ENCODE results near the gene CEP95. TPM values are rescaled to one million over a fixed set of nuclear protein-coding genes. Genes with fewer than 3 reads are reported as not detected.

CEP95 gene
- total RNA-seq, 1 donor from 2014 or later, result 108 TPM

DNA sequence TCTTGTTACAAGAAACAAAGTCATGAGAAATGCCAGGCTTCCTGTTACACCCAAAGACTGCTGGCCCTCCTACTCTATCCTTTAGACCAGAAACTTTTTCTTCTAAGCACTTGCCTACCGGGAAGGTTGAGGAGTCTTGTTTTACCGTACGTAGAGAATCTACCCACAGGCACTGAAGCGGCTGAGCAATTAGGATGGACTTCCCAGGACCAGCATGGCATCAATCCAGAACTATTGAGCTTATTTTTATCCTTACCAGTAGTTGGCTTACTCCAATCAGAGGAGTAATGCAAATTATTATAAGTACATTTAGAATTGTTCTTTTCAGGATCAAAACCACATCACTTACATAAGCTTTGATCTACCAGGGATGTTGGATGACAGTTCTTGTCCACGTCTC is 25.6 kb downstream of the CEP95 start:
- no peak overlapping the region for H3K4me3 Mint-ChIP-seq (ENCODE audit: low read depth)
- H3K36me3 Mint-ChIP-seq (ENCODE audit: insufficient read depth), result peaks cover 23% of the 10 kb centered on the region
- TF ChIP-seq, protein P1, sequence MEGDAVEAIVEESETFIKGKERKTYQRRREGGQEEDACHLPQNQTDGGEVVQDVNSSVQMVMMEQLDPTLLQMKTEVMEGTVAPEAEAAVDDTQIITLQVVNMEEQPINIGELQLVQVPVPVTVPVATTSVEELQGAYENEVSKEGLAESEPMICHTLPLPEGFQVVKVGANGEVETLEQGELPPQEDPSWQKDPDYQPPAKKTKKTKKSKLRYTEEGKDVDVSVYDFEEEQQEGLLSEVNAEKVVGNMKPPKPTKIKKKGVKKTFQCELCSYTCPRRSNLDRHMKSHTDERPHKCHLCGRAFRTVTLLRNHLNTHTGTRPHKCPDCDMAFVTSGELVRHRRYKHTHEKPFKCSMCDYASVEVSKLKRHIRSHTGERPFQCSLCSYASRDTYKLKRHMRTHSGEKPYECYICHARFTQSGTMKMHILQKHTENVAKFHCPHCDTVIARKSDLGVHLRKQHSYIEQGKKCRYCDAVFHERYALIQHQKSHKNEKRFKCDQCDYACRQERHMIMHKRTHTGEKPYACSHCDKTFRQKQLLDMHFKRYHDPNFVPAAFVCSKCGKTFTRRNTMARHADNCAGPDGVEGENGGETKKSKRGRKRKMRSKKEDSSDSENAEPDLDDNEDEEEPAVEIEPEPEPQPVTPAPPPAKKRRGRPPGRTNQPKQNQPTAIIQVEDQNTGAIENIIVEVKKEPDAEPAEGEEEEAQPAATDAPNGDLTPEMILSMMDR (IDR thresholded peaks at IDR 0.05; ENCODE audit: unreplicated experiment), result no peak
- DNase-seq (ENCODE audit: low spot score, unreplicated experiment), result no peak
- no peaks in the 10 kb centered on the region for H3K9me3 Mint-ChIP-seq (ENCODE audit: low read depth)
- no peak overlapping the region for H3K27ac Mint-ChIP-seq
- H3K27me3 Mint-ChIP-seq, result no peaks in the 10 kb centered on the region
- H3K4me1 Mint-ChIP-seq (ENCODE audit: low read depth), result no peaks in the 10 kb centered on the region

DNA sequence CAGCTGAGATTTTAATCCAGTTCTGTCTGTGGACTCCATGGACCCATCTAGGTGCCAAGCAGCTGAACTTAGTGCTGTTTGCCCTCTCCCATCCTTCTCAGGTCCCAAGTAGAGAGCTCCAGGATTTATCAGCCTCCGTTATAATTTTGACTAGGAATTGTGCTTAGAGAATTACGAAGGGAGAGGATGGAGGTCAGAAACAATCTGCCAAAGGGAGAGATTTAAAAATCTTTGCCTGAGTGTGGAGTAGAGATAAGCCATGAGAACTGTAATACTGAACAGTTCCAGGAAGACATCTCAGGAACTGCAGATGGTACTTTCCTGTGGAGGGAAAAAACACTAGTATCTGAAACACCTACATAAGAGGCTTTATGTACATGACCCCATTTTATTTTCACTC is 27.0 kb downstream of the CEP95 start:
- H3K27me3 Mint-ChIP-seq, result no peaks in the 10 kb centered on the region
- TF ChIP-seq, protein P1 (IDR thresholded peaks at IDR 0.05; ENCODE audit: unreplicated experiment), result no peak
- H3K4me1 Mint-ChIP-seq (ENCODE audit: low read depth), result no peaks in the 10 kb centered on the region
- DNase-seq (ENCODE audit: low spot score, unreplicated experiment), result no peak
- peaks cover 26% of the 10 kb centered on the region for H3K36me3 Mint-ChIP-seq (ENCODE audit: insufficient read depth)
- H3K4me3 Mint-ChIP-seq (ENCODE audit: low read depth), result no peak overlapping the region
- peak overlapping the region; percentile 15 for H3K27ac Mint-ChIP-seq
- no peaks in the 10 kb centered on the region for H3K9me3 Mint-ChIP-seq (ENCODE audit: low read depth)

DNA sequence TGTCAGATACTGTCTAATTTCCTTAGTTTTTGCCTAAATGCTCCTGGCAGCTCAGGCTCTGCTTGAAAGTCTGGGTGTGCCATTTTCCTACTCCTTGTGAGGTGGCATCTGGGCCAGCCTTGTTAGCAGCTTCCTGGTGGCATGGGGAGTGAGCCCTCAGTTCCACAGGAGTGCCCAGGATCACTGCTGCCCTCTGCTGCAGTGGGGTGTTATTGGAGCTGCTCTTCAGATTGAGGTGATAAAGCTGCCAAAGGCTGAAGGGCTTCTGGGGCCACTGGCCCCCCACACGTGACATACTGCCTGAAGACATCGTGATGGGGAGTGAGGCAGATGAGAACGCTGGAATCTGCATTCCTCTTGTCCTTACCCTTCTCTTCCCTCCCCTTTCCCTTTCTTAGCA is 27.4 kb downstream of the CEP95 start:
- TF ChIP-seq, protein P1 (IDR thresholded peaks at IDR 0.05; ENCODE audit: unreplicated experiment), result no peak
- Mint-ChIP-seq H3K9me3 (ENCODE audit: low read depth) (no peaks in the 10 kb centered on the region), H3K4me1 (ENCODE audit: low read depth) (no peaks in the 10 kb centered on the region), H3K27me3 (no peaks in the 10 kb centered on the region), H3K27ac (peak overlapping the region; percentile 8), H3K36me3 (ENCODE audit: insufficient read depth) (peaks cover 25% of the 10 kb centered on the region), H3K4me3 (ENCODE audit: low read depth) (no peak overlapping the region)
- no peak for DNase-seq (ENCODE audit: low spot score, unreplicated experiment)

DNA sequence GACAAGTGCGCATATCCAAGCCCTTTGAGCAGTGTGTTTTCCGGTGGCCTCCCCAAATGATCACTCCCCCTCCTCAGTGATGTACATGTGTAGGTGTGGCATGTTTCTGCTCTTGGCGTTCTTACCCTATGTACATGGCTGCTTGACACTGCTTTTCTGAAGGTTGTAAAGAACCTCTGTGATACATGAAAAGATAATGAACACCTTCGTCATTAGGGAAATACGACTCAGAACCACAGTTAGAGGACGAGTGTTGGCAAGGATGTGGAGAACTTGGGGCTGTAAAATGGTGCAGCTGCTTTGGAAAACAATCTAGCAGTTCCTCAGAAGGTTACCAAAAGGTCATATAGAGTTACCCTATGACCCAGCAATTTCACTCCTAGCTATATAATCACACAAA is 28.6 kb downstream of the CEP95 start:
- no peak overlapping the region for H3K27ac Mint-ChIP-seq
- H3K9me3 Mint-ChIP-seq (ENCODE audit: low read depth), result no peaks in the 10 kb centered on the region
- DNase-seq (ENCODE audit: low spot score, unreplicated experiment), result no peak
- peaks cover 23% of the 10 kb centered on the region for H3K36me3 Mint-ChIP-seq (ENCODE audit: insufficient read depth)
- H3K4me1 Mint-ChIP-seq (ENCODE audit: low read depth), result no peaks in the 10 kb centered on the region
- no peaks in the 10 kb centered on the region for H3K27me3 Mint-ChIP-seq
- H3K4me3 Mint-ChIP-seq (ENCODE audit: low read depth), result no peak overlapping the region
- TF ChIP-seq, protein P1 (IDR thresholded peaks at IDR 0.05; ENCODE audit: unreplicated experiment), result no peak

DNA sequence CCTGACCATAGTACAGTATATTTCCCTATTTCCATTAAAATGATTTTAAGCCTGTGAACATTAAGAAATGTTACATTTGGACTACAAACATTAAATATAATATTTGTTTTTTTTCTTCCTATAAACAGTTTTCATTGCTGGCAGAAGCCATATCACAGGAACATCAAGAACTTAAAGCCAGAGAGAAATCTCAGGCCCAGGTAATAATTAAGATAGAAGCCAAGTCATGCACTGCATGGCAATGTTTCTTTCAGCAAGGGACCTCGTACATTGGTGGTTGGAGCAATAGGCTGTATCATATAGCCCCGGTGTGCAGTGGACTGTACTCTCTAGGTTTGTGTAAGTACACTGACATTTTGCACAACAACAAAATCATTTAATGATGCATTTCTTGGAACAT is 30.1 kb downstream of the CEP95 start:
- H3K4me1 Mint-ChIP-seq (ENCODE audit: low read depth), result no peaks in the 10 kb centered on the region
- no peaks in the 10 kb centered on the region for H3K27me3 Mint-ChIP-seq
- DNase-seq (ENCODE audit: low spot score, unreplicated experiment), result no peak
- H3K27ac Mint-ChIP-seq, result no peak overlapping the region
- TF ChIP-seq, protein P1 (IDR thresholded peaks at IDR 0.05; ENCODE audit: unreplicated experiment), result no peak
- H3K9me3 Mint-ChIP-seq (ENCODE audit: low read depth), result no peaks in the 10 kb centered on the region
- H3K36me3 Mint-ChIP-seq (ENCODE audit: insufficient read depth), result peaks cover 23% of the 10 kb centered on the region
- H3K4me3 Mint-ChIP-seq (ENCODE audit: low read depth), result no peak overlapping the region

Data from progenitor cell of endocrine pancreas (in vitro differentiated cells).